DOHH2 (cell line): ENCODE data around the gene FXYD7.

Experiments
- EZH2phosphoT487 ChIP-seq: fragments of 200-600 bp; sonication (generic); IDR thresholded peaks from 2 replicates; pipeline ENCODE4 v1.6.1; 2017; ENCODE audit warnings: borderline replicate concordance, mild to moderate bottlenecking, antibody characterized with exemption, low read length, moderate library complexity, mixed read lengths
- TF ChIP-seq, protein P1 (sequence below): fragments of 200-600 bp; sonication (generic); IDR thresholded peaks from one replicate; pipeline ENCODE4 v1.5.1; 2014; ENCODE audit warnings: antibody characterized with exemption, mild to moderate bottlenecking, low read depth, low read length; ENCODE audit not compliant: poor library complexity, severe bottlenecking

DNA sequence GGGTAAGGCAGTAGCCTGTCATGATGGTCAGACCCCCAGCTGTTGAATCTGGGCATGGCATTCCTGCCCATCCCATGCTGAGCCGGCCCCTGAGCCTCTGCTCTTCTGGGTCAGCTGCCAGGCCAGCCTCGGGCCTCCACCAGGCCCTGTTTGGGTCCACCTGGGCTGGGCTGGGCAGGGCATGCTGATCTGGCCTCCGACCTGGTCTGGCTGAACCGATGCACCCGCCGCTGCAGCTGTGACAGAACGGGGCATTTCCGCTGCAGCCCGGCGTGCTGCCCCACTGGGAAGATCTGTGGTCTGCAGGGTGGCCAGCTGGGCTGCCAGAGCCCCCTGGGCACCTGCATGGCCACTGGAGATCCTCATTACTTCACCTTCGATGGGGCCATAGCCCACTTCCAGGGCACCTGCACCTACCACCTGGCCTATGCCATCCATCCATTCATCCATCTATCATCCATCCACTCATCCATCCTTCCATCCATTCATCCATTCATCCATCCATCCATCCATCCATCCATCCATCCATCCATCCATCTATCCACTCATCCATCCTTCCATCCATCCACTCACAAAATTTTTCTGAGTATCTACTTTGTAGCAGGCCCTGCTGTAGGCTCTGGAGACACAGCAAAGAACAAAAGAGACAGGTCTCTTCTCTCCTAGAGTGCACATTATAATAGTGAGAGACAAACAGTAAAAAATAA is 49.0 kb upstream of the FXYD7 start:
- TF ChIP-seq, protein P1, sequence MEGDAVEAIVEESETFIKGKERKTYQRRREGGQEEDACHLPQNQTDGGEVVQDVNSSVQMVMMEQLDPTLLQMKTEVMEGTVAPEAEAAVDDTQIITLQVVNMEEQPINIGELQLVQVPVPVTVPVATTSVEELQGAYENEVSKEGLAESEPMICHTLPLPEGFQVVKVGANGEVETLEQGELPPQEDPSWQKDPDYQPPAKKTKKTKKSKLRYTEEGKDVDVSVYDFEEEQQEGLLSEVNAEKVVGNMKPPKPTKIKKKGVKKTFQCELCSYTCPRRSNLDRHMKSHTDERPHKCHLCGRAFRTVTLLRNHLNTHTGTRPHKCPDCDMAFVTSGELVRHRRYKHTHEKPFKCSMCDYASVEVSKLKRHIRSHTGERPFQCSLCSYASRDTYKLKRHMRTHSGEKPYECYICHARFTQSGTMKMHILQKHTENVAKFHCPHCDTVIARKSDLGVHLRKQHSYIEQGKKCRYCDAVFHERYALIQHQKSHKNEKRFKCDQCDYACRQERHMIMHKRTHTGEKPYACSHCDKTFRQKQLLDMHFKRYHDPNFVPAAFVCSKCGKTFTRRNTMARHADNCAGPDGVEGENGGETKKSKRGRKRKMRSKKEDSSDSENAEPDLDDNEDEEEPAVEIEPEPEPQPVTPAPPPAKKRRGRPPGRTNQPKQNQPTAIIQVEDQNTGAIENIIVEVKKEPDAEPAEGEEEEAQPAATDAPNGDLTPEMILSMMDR = no peak
- TF ChIP-seq EZH2phosphoT487 = no peak
